GM13977 (cell line): ENCODE measurements around the gene FGGY.
"Not testable (repeated sequence)": the region's sequence is repeated elsewhere in the genome, so short reads cannot be mapped to it uniquely, and the experiment has no call there.

Experiments used
- DNase-seq: peaks from one replicate; pipeline ENCODE4 v3.0.0; 2012; ENCODE audit warnings: low spot score
- CTCF ChIP-seq: IDR thresholded peaks from 2 replicates; pipeline ENCODE4 v1.5.1; 2012; ENCODE audit warnings: mild to moderate bottlenecking, control low read depth; ENCODE audit not compliant: insufficient read depth; ENCODE audit errors: extremely low read depth, missing control alignments
- in situ Hi-C: fragments of 300-500 bp; cut with MboI; formaldehyde crosslinking; loops from one replicate; pipeline ENCODE4 v1.12.0; 2022; ENCODE audit warnings: low sequenced_read_pairs, low pct_unique_long_range_greater_than_20kb, mixed read lengths, inconsistent platforms; ENCODE audit not compliant: unreplicated experiment

FGGY gene

GRCh38 chr1:59494145-59494833, 197.4 kb downstream of the FGGY start:
- no peak for DNase-seq
- TF ChIP-seq CTCF, result no peak
- in situ Hi-C loops, result no loop called here

- in situ Hi-C loops, DNase-seq: not testable (repeated sequence)
Measured at GRCh38 chr1:59496156-59496555, 199.3 kb downstream of the FGGY start.

GRCh38 chr1:59497616-59498015, 200.7 kb downstream of the FGGY start:
- no peak for DNase-seq
- in situ Hi-C loops, result no loop called here
- TF ChIP-seq CTCF, result no peak

- no peak for DNase-seq
- no peak for TF ChIP-seq CTCF
- in situ Hi-C loops, result no loop called here
Measured at GRCh38 chr1:59498640-59499039, 201.7 kb downstream of the FGGY start.

- DNase-seq, result no peak
- in situ Hi-C loops, result no loop called here
- no peak for TF ChIP-seq CTCF
Measured at GRCh38 chr1:59499273-59499942, 202.5 kb downstream of the FGGY start.

- no peak for DNase-seq
- no peak for TF ChIP-seq CTCF
- in situ Hi-C loops, result no loop called here
Measured at GRCh38 chr1:59499943-59500569, 203.2 kb downstream of the FGGY start.
